Measurements from ENCODE around the gene S100A13. TPM values are rescaled to one million over a fixed set of nuclear protein-coding genes. Genes with fewer than 3 reads are reported as not detected.
A peak's percentile ranks its signal among the peaks of the same experiment; 100 is the strongest.

Gene S100A13
- total RNA-seq, 1 experiment from 2014 or later = 120 TPM

GRCh38 chr1:153658400-153659174, 31.3 kb upstream of the S100A13 start, which contains the start of gene SNAPIN:
Gene SNAPIN, plus strand, starts transcription at chr1:153658703. Its CDS starts 41 bp downstream, at chr1:153658744.
- CTCF ChIA-PET = interaction anchor here (0.6 kb wide), 1 partner anchor 31 kb away, joined by 3 read pairs; the partner anchor contains the start of gene S100A13
- POLR2A ChIA-PET (ENCODE audit: unreplicated experiment) = no interaction called here
- no peaks in the 10 kb centered on the region for H3K9me3 ChIP-seq (ENCODE audit: insufficient read depth, low read depth)
- no peaks in the 10 kb centered on the region for H3K9me2 ChIP-seq (ENCODE audit: insufficient read depth)
- no TSS peak for BruUV-seq (replicated peaks)
- TF ChIP-seq CTCF (conservative IDR thresholded peaks at IDR 0.05) (peak; percentile 41; the same call in 1 of the 2 replicates), EZH2 (IDR thresholded peaks at IDR 0.05; ENCODE audit: low read depth) (no peak)
- H2AFZ ChIP-seq = peak within 1 kb of the TSS; percentile 75
- H3F3A ChIP-seq (ENCODE audit: insufficient read depth, low read depth) = peaks cover 46% of the 10 kb centered on the region
- peaks cover 6% of the 10 kb centered on the region for H3K4me1 ChIP-seq (replicated peaks; ENCODE audit: insufficient read depth)
- H4K20me1 ChIP-seq (ENCODE audit: insufficient read depth) = no peaks in the 10 kb centered on the region; the same call in 1 of the 2 replicates
- peaks cover 12% of the 10 kb centered on the region for H3K79me2 ChIP-seq (ENCODE audit: low read depth)
- peaks cover 10% of the 10 kb centered on the region; the same call in 1 of the 2 replicates for H3K36me3 ChIP-seq (ENCODE audit: low read depth)
- H3K4me2 ChIP-seq = peak within 1 kb of the TSS; percentile 80
- H3K27me3 ChIP-seq (ENCODE audit: insufficient read depth, low read depth) = no peaks in the 10 kb centered on the region
- intact Hi-C loops (cut with micrococcal nuclease; ENCODE audit: unreplicated experiment) = loop anchor here (5.0 kb wide), 1 partner anchor 86 kb away; no protein-coding TSS in a partner anchor
- DNase-seq = peak; percentile 77 to 91
- H3K4me3 ChIP-seq = peak within 1 kb of the TSS; percentile 72
- H3K27ac ChIP-seq = peak within 1 kb of the TSS; percentile 55

GRCh38 chr1:153655333-153655732, 28.0 kb upstream of the S100A13 start:
- no TSS peak for BruUV-seq (replicated peaks)
- ChIA-PET CTCF (interaction anchor here (0.6 kb wide), 1 partner anchor 83 kb away, joined by 9 read pairs; no protein-coding TSS in a partner anchor), POLR2A (ENCODE audit: unreplicated experiment) (no interaction called here)
- H3K9me2 ChIP-seq (ENCODE audit: insufficient read depth) = no peaks in the 10 kb centered on the region
- H3F3A ChIP-seq (ENCODE audit: insufficient read depth, low read depth) = peaks cover 20% of the 10 kb centered on the region; the same call in 1 of the 2 replicates
- H3K4me3 ChIP-seq = no peak overlapping the region
- no peaks in the 10 kb centered on the region for H4K20me1 ChIP-seq (ENCODE audit: insufficient read depth)
- intact Hi-C loops (cut with micrococcal nuclease; ENCODE audit: unreplicated experiment) = loop anchor here (5.0 kb wide), 1 partner anchor 83 kb away; no protein-coding TSS in a partner anchor
- TF ChIP-seq EZH2 (IDR thresholded peaks at IDR 0.05; ENCODE audit: low read depth) = no peak
- H3K27ac ChIP-seq = no peak overlapping the region
- no peaks in the 10 kb centered on the region for H3K9me3 ChIP-seq (ENCODE audit: insufficient read depth, low read depth)
- H3K36me3 ChIP-seq (ENCODE audit: low read depth) = no peaks in the 10 kb centered on the region
- H3K27me3 ChIP-seq (ENCODE audit: insufficient read depth, low read depth) = no peaks in the 10 kb centered on the region
- DNase-seq = no peak
- peaks cover 12% of the 10 kb centered on the region for H3K79me2 ChIP-seq (ENCODE audit: low read depth)
- H2AFZ ChIP-seq = no peak overlapping the region
- no peak overlapping the region for H3K4me2 ChIP-seq
- H3K4me1 ChIP-seq (replicated peaks; ENCODE audit: insufficient read depth) = peaks cover 17% of the 10 kb centered on the region

- H3K79me2 ChIP-seq (ENCODE audit: low read depth) = no peaks in the 10 kb centered on the region
- no TSS peak for BruUV-seq (replicated peaks)
- no peaks in the 10 kb centered on the region for H3K9me3 ChIP-seq (ENCODE audit: insufficient read depth, low read depth)
- no peaks in the 10 kb centered on the region for H3K36me3 ChIP-seq (ENCODE audit: low read depth)
- POLR2A ChIA-PET (ENCODE audit: unreplicated experiment) = interaction anchor here (0.6 to 0.9 kb wide), 3 partner anchors 26 to 129 kb away, joined by 3 to 7 read pairs (median 3); partner anchors contain the start of genes S100A13 and S100A14
- H3K9me2 ChIP-seq (ENCODE audit: insufficient read depth) = no peaks in the 10 kb centered on the region
- peaks cover 11% of the 10 kb centered on the region for H3K4me1 ChIP-seq (replicated peaks; ENCODE audit: insufficient read depth)
- H2AFZ ChIP-seq = peak overlapping the region; percentile 69; the same call in 1 of the 2 replicates
- no peaks in the 10 kb centered on the region for H4K20me1 ChIP-seq (ENCODE audit: insufficient read depth)
- CTCF ChIA-PET = interaction anchor here (0.7 kb wide), 1 partner anchor 19 kb away, joined by 3 read pairs; the partner anchor contains the start of gene CHTOP
- no peak for TF ChIP-seq CTCF (conservative IDR thresholded peaks at IDR 0.05)
- TF ChIP-seq EZH2 (IDR thresholded peaks at IDR 0.05; ENCODE audit: low read depth) = no peak
- DNase-seq = peak in 1 of 2 experiments; percentile 63
- H3K4me2 ChIP-seq = peak overlapping the region; percentile 2
- intact Hi-C loops (cut with micrococcal nuclease; ENCODE audit: unreplicated experiment) = no loop called here
- H3K27me3 ChIP-seq (ENCODE audit: insufficient read depth, low read depth) = no peaks in the 10 kb centered on the region
- peaks cover 23% of the 10 kb centered on the region; the same call in 1 of the 2 replicates for H3F3A ChIP-seq (ENCODE audit: insufficient read depth, low read depth)
- no peak overlapping the region for H3K4me3 ChIP-seq
- H3K27ac ChIP-seq = peak overlapping the region; percentile 42
These were observed 25.6 kb upstream of the S100A13 start for GRCh38 chr1:153652805-153653500.

Data from PC-9 (cell line).